Panc1 (cell line): Measurements from ENCODE around the gene NFS1.

Source experiments
- CTCF ChIP-seq: fragments of 450-650 bp; IDR thresholded peaks from 2 replicates; pipeline ENCODE4 v1.5.1; 2017; ENCODE audit warnings: mild to moderate bottlenecking
- POLR2AphosphoS5 ChIP-seq: IDR thresholded peaks from 2 replicates; pipeline ENCODE4 v1.6.1; 2012; ENCODE audit warnings: mild to moderate bottlenecking, low read depth, low read length, moderate library complexity
- REST ChIP-seq, 2 experiments: IDR thresholded peaks; 2 replicates each; pipeline ENCODE4 v1.6.1; 2011 to 2012; ENCODE audit warnings: low read depth in 2 of 2, control low read depth in 1 of 2, low read length in 1 of 2, mild to moderate bottlenecking in 1 of 2, moderate library complexity in 1 of 2; ENCODE audit not compliant: insufficient read depth in 1 of 2
- SIN3A ChIP-seq: IDR thresholded peaks from 2 replicates; pipeline ENCODE4 v1.6.1; 2012; ENCODE audit warnings: low read depth, mild to moderate bottlenecking, low read length, moderate library complexity, borderline replicate concordance; ENCODE audit not compliant: insufficient read depth
- TCF7L2 ChIP-seq: IDR thresholded peaks from 2 replicates; pipeline ENCODE4 v1.6.1; 2011; ENCODE audit warnings: mild to moderate bottlenecking, low read depth, low read length, inconsistent platforms

- TF ChIP-seq CTCF (no peak), REST (IDR thresholded peaks at IDR 0.05; ENCODE audit: insufficient read depth in 1 of 2, low read depth in 2 of 2, low read length in 1 of 2) (no peak), POLR2AphosphoS5 (0 out of 2 replicates have a peak, but pooled peaks have one; percentile 21), SIN3A (no peak), TCF7L2 (no peak)
Measured at GRCh38 chr20:35721621-35722020, 22.5 kb upstream of the NFS1 start.
